Measurements from ENCODE around the gene USP10. TPM values are rescaled to one million over a fixed set of nuclear protein-coding genes. Genes with fewer than 3 reads are reported as not detected.

USP10 gene
- total and polyA plus RNA-seq, 2 donors: 39.5 to 44.6 TPM

GRCh38 chr16:84763164-84763563, 63.4 kb downstream of the USP10 start:
- H3K36me3 ChIP-seq (ENCODE audit: insufficient read depth): no peaks in the 10 kb centered on the region
- no peak overlapping the region for H3K27ac ChIP-seq (ENCODE audit: low read depth)
- WGBS: 92% methylated on average over 8 of the region's 8 CpGs
- H3K4me1 ChIP-seq (ENCODE audit: insufficient read depth): no peaks in the 10 kb centered on the region
- DNase-seq (ENCODE audit: extremely low spot score): no peak
- no peak overlapping the region for H3K4me3 ChIP-seq (ENCODE audit: low read depth, low read length)

DNA sequence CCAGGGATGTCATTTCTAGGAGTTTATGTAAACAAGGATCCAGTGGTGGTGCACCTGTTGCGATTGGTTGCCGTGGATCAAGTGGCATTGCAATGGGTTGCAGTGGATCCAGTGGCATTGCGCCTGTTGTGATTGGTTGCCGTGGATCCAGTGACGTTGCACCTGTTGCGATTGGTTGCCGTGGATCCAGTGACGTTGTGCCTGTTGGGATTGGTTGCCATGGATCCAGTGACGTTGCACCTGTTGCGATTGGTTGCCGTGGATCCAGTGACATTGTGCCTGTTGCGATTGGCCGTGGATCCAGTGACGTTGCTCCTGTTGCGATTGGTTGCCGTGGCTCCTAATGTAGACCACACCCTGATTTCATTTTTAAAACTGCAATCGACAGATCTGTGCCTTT, 63.8 kb downstream of the USP10 start:
- 95% methylated on average over 17 of the region's 17 CpGs for WGBS
- Histone ChIP-seq H3K36me3 (ENCODE audit: insufficient read depth) (no peaks in the 10 kb centered on the region), H3K27ac (ENCODE audit: low read depth) (no peak overlapping the region), H3K4me1 (ENCODE audit: insufficient read depth) (no peaks in the 10 kb centered on the region), H3K4me3 (ENCODE audit: low read depth, low read length) (no peak overlapping the region)
- no peak for DNase-seq (ENCODE audit: extremely low spot score)

GRCh38 chr16:84764970-84765369, 65.2 kb downstream of the USP10 start:
- 37% methylated on average over 2 of the region's 2 CpGs for WGBS
- no peak overlapping the region for H3K4me3 ChIP-seq (ENCODE audit: low read depth, low read length)
- H3K36me3 ChIP-seq (ENCODE audit: insufficient read depth): no peaks in the 10 kb centered on the region
- no peak overlapping the region for H3K27ac ChIP-seq (ENCODE audit: low read depth)
- DNase-seq (ENCODE audit: extremely low spot score): no peak
- no peaks in the 10 kb centered on the region for H3K4me1 ChIP-seq (ENCODE audit: insufficient read depth)

DNA sequence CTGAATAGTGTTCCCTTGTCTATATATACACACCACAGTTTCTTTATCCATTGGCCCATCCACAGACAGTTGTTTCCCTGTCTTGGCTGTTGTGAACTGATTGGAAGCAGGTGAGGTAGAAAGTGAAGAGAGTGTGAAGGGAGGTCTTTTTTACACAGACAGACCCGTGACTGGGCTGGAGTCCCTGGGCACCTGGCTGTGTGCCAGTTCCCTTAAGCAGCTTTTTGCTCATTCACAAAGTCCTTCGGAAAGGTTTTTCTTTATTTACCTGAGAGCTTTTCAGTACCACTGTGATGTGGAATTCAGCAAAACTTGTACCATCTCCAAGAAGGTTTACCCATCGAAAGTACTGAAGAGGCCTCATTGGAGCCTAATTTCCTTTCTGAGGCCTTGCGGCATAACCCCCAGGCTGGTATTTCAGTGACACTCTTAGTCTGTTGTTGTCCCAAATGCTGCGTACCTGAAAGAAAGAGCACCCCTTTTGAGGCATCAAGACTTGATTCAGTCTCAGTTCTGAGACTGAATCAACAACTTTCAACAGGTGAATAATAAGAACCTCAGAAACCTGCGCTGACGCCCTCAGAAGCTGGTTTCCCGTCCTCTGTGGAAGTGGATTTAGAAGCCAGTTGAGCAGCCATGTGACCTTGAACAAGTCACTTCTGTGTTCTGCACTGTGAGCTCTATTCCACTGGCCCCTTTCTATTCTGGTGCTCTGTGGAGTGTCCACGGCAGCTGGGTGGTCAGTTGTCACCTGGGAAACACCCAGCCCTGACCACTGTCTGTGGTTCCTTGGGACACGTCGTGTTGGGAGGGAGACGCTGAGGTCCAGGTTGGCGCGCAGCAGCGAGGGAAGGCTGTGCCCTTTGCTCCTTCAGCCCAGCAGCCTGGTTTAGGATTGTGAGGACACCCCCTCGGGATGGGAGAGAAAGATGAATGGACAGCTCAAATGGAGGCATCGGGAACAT, 66.1 kb downstream of the USP10 start:
- Histone ChIP-seq H3K36me3 (ENCODE audit: insufficient read depth) (no peaks in the 10 kb centered on the region), H3K27ac (ENCODE audit: low read depth) (no peak overlapping the region), H3K4me1 (ENCODE audit: insufficient read depth) (no peaks in the 10 kb centered on the region), H3K4me3 (ENCODE audit: low read depth, low read length) (no peak overlapping the region)
- 86% methylated on average over 17 of the region's 17 CpGs for WGBS
- no peak for DNase-seq (ENCODE audit: extremely low spot score)

DNA sequence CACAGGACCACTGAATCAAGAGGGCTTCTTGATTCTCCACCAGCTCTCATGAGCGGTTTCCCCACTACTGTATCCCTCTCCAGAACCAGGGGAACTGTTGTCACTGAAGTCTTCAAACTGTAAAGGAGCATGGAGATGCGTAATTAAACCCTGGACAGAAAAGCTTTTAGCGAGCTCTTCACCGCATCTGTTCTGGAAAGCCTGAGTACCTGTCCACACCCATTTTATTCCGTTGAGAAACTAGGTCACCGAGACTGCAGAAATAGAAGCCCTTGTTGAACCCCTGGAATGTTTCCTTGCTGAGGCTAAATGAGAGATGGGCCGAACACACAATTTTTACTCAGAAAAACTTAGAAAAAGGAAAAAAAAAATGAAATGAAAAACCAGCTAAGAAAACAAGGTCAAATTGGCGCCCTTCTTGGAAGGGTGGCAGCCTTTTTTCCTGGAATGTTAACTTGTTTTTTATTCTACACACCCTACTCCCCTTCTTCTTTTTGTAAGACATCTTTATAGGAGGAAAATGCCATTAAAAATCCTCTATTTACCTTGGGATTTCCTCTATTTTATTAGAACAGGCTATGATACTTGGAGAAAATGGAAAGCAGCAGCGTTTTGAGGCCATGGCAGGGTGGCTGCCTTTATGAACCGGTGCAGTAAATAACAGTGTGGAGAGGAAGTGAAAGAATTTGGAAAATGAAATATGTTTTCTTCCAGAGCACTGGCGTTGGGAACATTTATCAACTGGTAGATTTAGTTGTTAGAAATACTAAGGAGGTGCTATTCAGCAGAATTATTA, 67.4 kb downstream of the USP10 start:
- Histone ChIP-seq H3K4me1 (ENCODE audit: insufficient read depth) (no peaks in the 10 kb centered on the region), H3K27ac (ENCODE audit: low read depth) (no peak overlapping the region), H3K36me3 (ENCODE audit: insufficient read depth) (no peaks in the 10 kb centered on the region), H3K4me3 (ENCODE audit: low read depth, low read length) (no peak overlapping the region)
- DNase-seq (ENCODE audit: extremely low spot score): no peak
- 50% methylated on average over 11 of the region's 11 CpGs for WGBS

DNA sequence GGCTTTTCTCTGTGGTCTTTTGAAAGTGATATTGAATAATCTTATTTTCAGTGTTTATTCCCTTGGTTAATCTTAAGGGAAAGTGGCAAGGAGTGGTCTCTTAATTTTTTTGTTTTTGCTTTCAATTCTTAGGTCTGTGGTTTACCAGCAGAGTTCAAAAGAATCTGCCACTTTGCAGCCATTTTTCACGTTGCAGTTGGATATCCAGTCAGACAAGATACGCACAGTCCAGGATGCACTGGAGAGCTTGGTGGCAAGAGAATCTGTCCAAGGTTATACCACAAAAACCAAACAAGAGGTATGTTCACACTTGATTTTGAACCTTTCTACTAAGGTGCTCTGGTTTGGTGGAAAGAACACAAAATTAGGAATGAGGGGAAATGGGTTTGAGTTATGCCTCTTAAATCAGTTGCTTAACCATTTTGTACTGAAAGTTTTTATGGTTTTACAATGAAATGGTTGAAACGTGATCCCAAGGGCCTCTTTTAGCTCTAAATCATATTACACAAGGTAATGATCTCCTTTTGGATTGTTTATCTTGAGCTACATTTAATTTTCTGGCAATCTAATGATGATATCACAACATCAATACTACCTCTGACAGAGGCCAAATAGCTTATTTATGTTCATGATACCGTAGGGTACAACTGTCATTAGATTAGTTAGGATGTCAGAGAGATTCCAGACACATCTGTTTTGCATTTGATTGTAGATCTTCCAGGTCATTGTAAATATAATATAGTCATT, 68.4 kb downstream of the USP10 start:
- DNase-seq (ENCODE audit: extremely low spot score): no peak
- WGBS: 70% methylated on average over 4 of the region's 4 CpGs
- H3K36me3 ChIP-seq (ENCODE audit: insufficient read depth): no peaks in the 10 kb centered on the region

GRCh38 chr16:84768808-84769197, 69.0 kb downstream of the USP10 start:
- WGBS: 95% methylated on average over 4 of the region's 4 CpGs
- Histone ChIP-seq H3K27ac (ENCODE audit: low read depth) (no peak overlapping the region), H3K36me3 (ENCODE audit: insufficient read depth) (no peaks in the 10 kb centered on the region), H3K4me3 (ENCODE audit: low read depth, low read length) (no peak overlapping the region), H3K4me1 (ENCODE audit: insufficient read depth) (no peaks in the 10 kb centered on the region)
- DNase-seq (ENCODE audit: extremely low spot score): no peak

More for the DNA sequence above, 68.4 kb downstream of the USP10 start:
- Histone ChIP-seq H3K4me3 (ENCODE audit: low read depth, low read length) (no peak overlapping the region), H3K4me1 (ENCODE audit: insufficient read depth) (no peaks in the 10 kb centered on the region), H3K27ac (ENCODE audit: low read depth) (no peak overlapping the region)

GRCh38 chr16:84769416-84769815, 69.6 kb downstream of the USP10 start:
- DNase-seq (ENCODE audit: extremely low spot score): no peak
- WGBS: 95% methylated on average over 3 of the region's 3 CpGs
- H3K27ac ChIP-seq (ENCODE audit: low read depth): no peak overlapping the region
- H3K4me3 ChIP-seq (ENCODE audit: low read depth, low read length): no peak overlapping the region
- no peaks in the 10 kb centered on the region for H3K36me3 ChIP-seq (ENCODE audit: insufficient read depth)
- no peaks in the 10 kb centered on the region for H3K4me1 ChIP-seq (ENCODE audit: insufficient read depth)

DNA sequence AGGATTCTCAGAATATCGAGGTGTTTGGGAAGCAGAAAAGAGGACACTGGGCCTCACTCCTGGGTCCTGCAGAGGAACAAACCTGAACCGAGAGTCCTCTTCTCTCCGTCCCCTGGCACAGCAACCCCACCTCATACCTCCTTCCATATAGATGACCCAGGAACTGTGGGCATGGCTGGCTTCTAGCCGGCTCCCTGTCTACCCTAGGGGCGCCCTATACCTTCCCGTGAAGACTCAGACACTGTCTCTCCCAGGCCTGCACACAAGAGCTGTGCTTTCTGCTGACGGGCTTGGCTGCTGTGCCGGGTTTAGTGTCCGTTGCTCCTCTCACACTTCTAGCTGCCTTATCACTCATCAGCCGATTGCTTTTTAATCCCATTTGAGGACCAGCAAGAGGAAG, 73.5 kb downstream of the USP10 start:
- no peak for DNase-seq (ENCODE audit: extremely low spot score)
- Histone ChIP-seq H3K4me3 (ENCODE audit: low read depth, low read length) (no peak overlapping the region), H3K4me1 (ENCODE audit: insufficient read depth) (no peaks in the 10 kb centered on the region), H3K36me3 (ENCODE audit: insufficient read depth) (no peaks in the 10 kb centered on the region), H3K27ac (ENCODE audit: low read depth) (no peak overlapping the region)
- WGBS: 90% methylated on average over 10 of the region's 10 CpGs

- H3K36me3 ChIP-seq (ENCODE audit: insufficient read depth): peaks cover 1% of the 10 kb centered on the region
- DNase-seq (ENCODE audit: extremely low spot score): no peak
- H3K4me1 ChIP-seq (ENCODE audit: insufficient read depth): no peaks in the 10 kb centered on the region
- WGBS: 83% methylated on average over 4 of the region's 4 CpGs
- no peak overlapping the region for H3K4me3 ChIP-seq (ENCODE audit: low read depth, low read length)
- H3K27ac ChIP-seq (ENCODE audit: low read depth): no peak overlapping the region
These were observed 75.0 kb downstream of the USP10 start for GRCh38 chr16:84774810-84775209.

DNA sequence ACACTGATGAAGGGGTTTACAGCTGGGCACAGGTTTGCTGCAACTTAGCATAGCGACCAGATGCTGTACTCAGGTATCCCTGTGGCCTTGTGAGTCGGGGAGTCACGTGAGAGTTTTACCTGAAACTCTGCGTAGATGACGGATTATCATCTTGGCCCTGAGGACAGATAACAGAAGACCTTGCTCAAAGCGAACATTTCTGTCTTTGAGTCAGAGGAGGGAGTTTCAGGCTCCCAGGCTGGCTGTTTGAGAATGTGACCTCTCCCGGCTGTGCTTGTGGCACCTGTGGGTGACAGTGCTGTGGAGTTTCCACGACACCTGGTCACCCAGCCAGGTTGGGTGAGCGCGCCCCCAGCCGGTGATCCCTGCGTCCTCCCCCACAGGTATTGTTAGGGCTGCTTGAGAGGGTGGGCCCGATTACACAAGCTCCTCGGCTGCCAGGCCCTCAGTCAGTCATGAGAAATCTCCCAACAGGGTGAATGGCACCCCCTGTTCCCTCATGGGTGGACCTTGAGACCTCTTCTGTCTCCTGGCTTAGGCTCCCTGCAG, 75.5 kb downstream of the USP10 start:
- peaks cover 2% of the 10 kb centered on the region for H3K36me3 ChIP-seq (ENCODE audit: insufficient read depth)
- DNase-seq (ENCODE audit: extremely low spot score): no peak
- no peak overlapping the region for H3K27ac ChIP-seq (ENCODE audit: low read depth)
- WGBS: 95% methylated on average over 14 of the region's 14 CpGs
- no peak overlapping the region for H3K4me3 ChIP-seq (ENCODE audit: low read depth, low read length)
- H3K4me1 ChIP-seq (ENCODE audit: insufficient read depth): no peaks in the 10 kb centered on the region

- whole genome bisulfite sequencing: 93% methylated on average over 5 of the region's 5 CpGs
- H3K4me3 ChIP-seq (ENCODE audit: low read depth, low read length): no peak overlapping the region
- peaks cover 2% of the 10 kb centered on the region for H3K36me3 ChIP-seq (ENCODE audit: insufficient read depth)
- no peak overlapping the region for H3K27ac ChIP-seq (ENCODE audit: low read depth)
- no peak for DNase-seq (ENCODE audit: extremely low spot score)
- no peaks in the 10 kb centered on the region for H3K4me1 ChIP-seq (ENCODE audit: insufficient read depth)
These were observed 77.6 kb downstream of the USP10 start for GRCh38 chr16:84777435-84777834.

GRCh38 chr16:84778720-84779119, 78.9 kb downstream of the USP10 start:
- DNase-seq (ENCODE audit: extremely low spot score): no peak
- no peaks in the 10 kb centered on the region for H3K4me1 ChIP-seq (ENCODE audit: insufficient read depth)
- H3K36me3 ChIP-seq (ENCODE audit: insufficient read depth): peaks cover 2% of the 10 kb centered on the region
- no peak overlapping the region for H3K4me3 ChIP-seq (ENCODE audit: low read depth, low read length)
- H3K27ac ChIP-seq (ENCODE audit: low read depth): no peak overlapping the region
- WGBS: 96% methylated on average over 18 of the region's 18 CpGs
